Lower lobe of right lung (tissue), 2 donors: ENCODE results near the gene TMEM109. TPM values are rescaled to one million over a fixed set of nuclear protein-coding genes. Genes with fewer than 3 reads are reported as not detected.

ENCODE experiments used
- ATAC-seq, 2 donors: fragments of 200-7000 bp; cut with Tn5 transposase; one replicate each; pipeline ENCODE4 v1.9.1; 2020 to 2022; ENCODE audit warnings: mild to moderate bottlenecking in 2 of 2, moderate library complexity in 2 of 2
- DNase-seq: peaks from one replicate; pipeline ENCODE4 v3.0.0-alpha.2; 2020
- H3K27ac ChIP-seq: fragments of 200-600 bp; one replicate; pipeline ENCODE4 v1.8.0; 2022
- H3K27me3 ChIP-seq: fragments of 200-600 bp; one replicate; pipeline ENCODE4 v1.8.0; 2022; ENCODE audit warnings: low read depth
- H3K36me3 ChIP-seq: fragments of 200-600 bp; one replicate; pipeline ENCODE4 v1.8.0; 2022; ENCODE audit warnings: mild to moderate bottlenecking
- H3K4me1 ChIP-seq: fragments of 200-600 bp; one replicate; pipeline ENCODE4 v1.8.0; 2022
- H3K4me3 ChIP-seq: fragments of 200-600 bp; one replicate; pipeline ENCODE4 v1.8.0; 2022; ENCODE audit warnings: mild to moderate bottlenecking
- H3K9me3 ChIP-seq: fragments of 200-600 bp; one replicate; pipeline ENCODE4 v1.8.0; 2022
- CTCF ChIP-seq: fragments of 200-600 bp; IDR thresholded peaks from one replicate; pipeline ENCODE4 v1.8.0; 2022; ENCODE audit warnings: antibody characterized with exemption, mild to moderate bottlenecking
- intact Hi-C: fragments of 100-400 bp; cut with DNase I; formaldehyde crosslinking; loops from one replicate; pipeline ENCODE4 v1.11.0; 2022
- total RNA-seq: library from RNA; stranded (reverse); fragmentation: NEBNext Ultra II Directional; extraction: Animal tissue kit (Norgen Biotek cat#: 25700); gene quantifications from one replicate; pipeline ENCODE4 v1.2.1, GENCODE V29; 2021
- donor health status: DM: no; HTN: yes; CAD: no; lungs with severe emphysema.

TMEM109 gene
- total RNA-seq, 1 donor from 2014 or later, result 142 TPM

- no peak for TF ChIP-seq CTCF
- ATAC-seq, result peak in 1 of 2 donors; percentile 11
- intact Hi-C loops, result no loop called here
- peak overlapping the region; percentile 36 for H3K4me3 ChIP-seq
- DNase-seq, result no peak
- H3K4me1 ChIP-seq, result no peaks in the 10 kb centered on the region
- no peaks in the 10 kb centered on the region for H3K9me3 ChIP-seq
- peak overlapping the region; percentile 38 for H3K27ac ChIP-seq
- no peaks in the 10 kb centered on the region for H3K36me3 ChIP-seq
- H3K27me3 ChIP-seq, result no peaks in the 10 kb centered on the region
Measured at GRCh38 chr11:60972182-60973030, 58.4 kb downstream of the TMEM109 start.

Other genes starting within 250 kb of the TMEM109 start
- 33.5 TPM for gene MS4A8, start 214.5 kb upstream of the TMEM109 start, total RNA-seq
- gene MS4A18, start 189.4 kb upstream of the TMEM109 start, total RNA-seq, result not detected
- 113 TPM for gene MS4A15, start 157.3 kb upstream of the TMEM109 start, total RNA-seq
- gene MS4A10, start 128.8 kb upstream of the TMEM109 start, total RNA-seq, result not detected
- gene CCDC86, start 72.0 kb upstream of the TMEM109 start, total RNA-seq, result 12.6 TPM
- gene PTGDR2, start 58.2 kb upstream of the TMEM109 start, total RNA-seq, result 0.86 TPM
- not detected for gene ZP1, start 46.6 kb upstream of the TMEM109 start, total RNA-seq
- 58.1 TPM for gene PRPF19, start 7.6 kb upstream of the TMEM109 start, total RNA-seq
- gene TMEM132A, start 10.3 kb downstream of the TMEM109 start, total RNA-seq, result 13.9 TPM
- gene SLC15A3, start 38.0 kb downstream of the TMEM109 start, total RNA-seq, result 199 TPM
- gene CD6, start 57.5 kb downstream of the TMEM109 start, total RNA-seq, result 6.1 TPM
- 3.5 TPM for gene CD5, start 188.3 kb downstream of the TMEM109 start, total RNA-seq
- gene VPS37C, start 247.3 kb downstream of the TMEM109 start, total RNA-seq, result 39.7 TPM